CD4-positive, alpha-beta T cell (primary cell): Measurements from ENCODE around the gene NRG4. TPM values are rescaled to one million over a fixed set of nuclear protein-coding genes. Genes with fewer than 3 reads are reported as not detected.
"Not testable (repeated sequence)": the region's sequence is repeated elsewhere in the genome, so short reads cannot be mapped to it uniquely, and the experiment has no call there.

Source experiments
- ATAC-seq: fragments of 200-7000 bp; cut with Tn5 transposase; one replicate; pipeline ENCODE4 v1.10.0; 2022; ENCODE audit warnings: mild to moderate bottlenecking; ENCODE audit not compliant: poor library complexity
- CTCF ChIA-PET: fragments of 350-600 bp; sonication (Branson Sonifier 250); formaldehyde crosslinking; loops from one replicate; lab custom pipeline; 2021; ENCODE audit warnings: antibody characterized with exemption, inconsistent platforms; lab: Charles Lee
- POLR2A ChIA-PET: fragments of 350-600 bp; sonication (Branson Sonifier 250); formaldehyde crosslinking; loops from one replicate; lab custom pipeline; 2021; ENCODE audit warnings: antibody characterized with exemption, inconsistent platforms; lab: Charles Lee
- DNase-seq, 14 experiments: peaks; one replicate each; pipeline ENCODE4 v3.0.0-alpha.2; 2013 to 2020; ENCODE audit warnings: mixed read lengths in 2 of 14
- H3K27ac ChIP-seq, 2 donors: one replicate each; pipeline versions ENCODE4 v1.5.1 to v1.7.0; 2013; ENCODE audit warnings: low read length in 2 of 2, low read depth in 1 of 2, mild to moderate bottlenecking in 1 of 2
- H3K27me3 ChIP-seq, 2 experiments: 1 replicate in 1 of 2; 2 replicates in 1 of 2; pipeline versions ENCODE4 v1.6.1 to v1.7.0; 2013; ENCODE audit warnings: low read length in 2 of 2, control low read depth in 1 of 2, mild to moderate bottlenecking in 1 of 2, moderate library complexity in 1 of 2; ENCODE audit not compliant: insufficient read depth in 2 of 2, control insufficient read depth in 1 of 2
- H3K36me3 ChIP-seq: one replicate; pipeline ENCODE4 v1.6.1; 2013; ENCODE audit warnings: low read length, control low read depth; ENCODE audit not compliant: insufficient read depth
- H3K4me1 ChIP-seq: one replicate; pipeline ENCODE4 v1.6.1; 2013; ENCODE audit warnings: low read length, control low read depth; ENCODE audit not compliant: insufficient read depth
- H3K4me3 ChIP-seq: one replicate; pipeline ENCODE4 v1.5.1; 2013; ENCODE audit warnings: mild to moderate bottlenecking, low read length, moderate library complexity
- H3K9me3 ChIP-seq, 2 experiments: 1 replicate in 1 of 2; 2 replicates in 1 of 2; pipeline versions ENCODE4 v1.6.1 to v1.7.0; 2013; ENCODE audit warnings: low read length in 2 of 2, mild to moderate bottlenecking in 2 of 2, control low read depth in 1 of 2, moderate library complexity in 1 of 2; ENCODE audit not compliant: control insufficient read depth in 1 of 2, insufficient read depth in 1 of 2
- H3K27ac Mint-ChIP-seq: one replicate; pipeline ENCODE4 v1.8.0; 2020; ENCODE audit warnings: mixed read lengths
- H3K27me3 Mint-ChIP-seq: one replicate; pipeline ENCODE4 v1.8.0; 2021; ENCODE audit warnings: mixed read lengths
- H3K36me3 Mint-ChIP-seq: one replicate; pipeline ENCODE4 v1.8.0; 2021; ENCODE audit warnings: low read depth, mixed read lengths
- H3K4me1 Mint-ChIP-seq: one replicate; pipeline ENCODE4 v1.8.0; 2021; ENCODE audit warnings: low read depth, mixed read lengths
- H3K4me3 Mint-ChIP-seq: one replicate; pipeline ENCODE4 v1.8.0; 2020; ENCODE audit warnings: mild to moderate bottlenecking, mixed read lengths
- H3K9me3 Mint-ChIP-seq: one replicate; pipeline ENCODE4 v1.8.0; 2020; ENCODE audit warnings: mixed read lengths
- CTCF ChIP-seq: fragments of 200-600 bp; IDR thresholded peaks from one replicate; pipeline ENCODE4 v1.8.0; 2022; ENCODE audit warnings: antibody characterized with exemption, mild to moderate bottlenecking
- intact Hi-C, 2 experiments: fragments of 100-400 bp; cut with DNase I in 1 of 2; cut with micrococcal nuclease in 1 of 2; formaldehyde crosslinking; loops; one replicate each; pipeline versions ENCODE4 v1.15.1 to v1.9.0; 2023 to 2025; cut with DNase I, micrococcal nuclease
- total RNA-seq, 174 experiments: library from RNA in 2 of 174; stranded (reverse) in 2 of 174; gene quantifications; one replicate each; pipeline ENCODE4 v1.2.3 and lab custom pipeline; 2021 to 2026

NRG4 gene
- total RNA-seq, 2 experiments from 2014 or later, result not detected

GRCh38 chr15:75918135-75918534 is 94.1 kb downstream of the NRG4 start:
- H3K27me3 ChIP-seq, result no peaks in the 10 kb centered on the region
- H3K36me3 Mint-ChIP-seq, result peaks cover 75% of the 10 kb centered on the region
- DNase-seq (no peak), ATAC-seq (no peak)
- peaks cover 28% of the 10 kb centered on the region for H3K36me3 ChIP-seq
- H3K9me3 Mint-ChIP-seq, result no peaks in the 10 kb centered on the region
- H3K27me3 Mint-ChIP-seq, result no peaks in the 10 kb centered on the region
- intact Hi-C loops, result no loop called here
- H3K4me3 ChIP-seq, result no peak overlapping the region
- CTCF ChIA-PET, result no interaction called here
- no peak for TF ChIP-seq CTCF
- no peak overlapping the region for H3K27ac Mint-ChIP-seq
- POLR2A ChIA-PET, result no interaction called here
- H3K4me1 Mint-ChIP-seq, result no peaks in the 10 kb centered on the region
- H3K9me3 ChIP-seq, result no peaks in the 10 kb centered on the region
- no peak overlapping the region for H3K27ac ChIP-seq
- H3K4me1 ChIP-seq, result no peaks in the 10 kb centered on the region
- no peak overlapping the region for H3K4me3 Mint-ChIP-seq

- Mint-ChIP-seq H3K4me1 (peaks cover 11% of the 10 kb centered on the region), H3K4me3 (no peak overlapping the region), H3K27ac (no peak overlapping the region), H3K9me3 (no peaks in the 10 kb centered on the region), H3K27me3 (no peaks in the 10 kb centered on the region), H3K36me3 (peaks cover 76% of the 10 kb centered on the region)
- Histone ChIP-seq H3K27ac (no peak overlapping the region), H3K9me3 (no peaks in the 10 kb centered on the region), H3K4me1 (no peaks in the 10 kb centered on the region), H3K4me3 (no peak overlapping the region), H3K27me3 (no peaks in the 10 kb centered on the region), H3K36me3 (peaks cover 32% of the 10 kb centered on the region)
- POLR2A ChIA-PET, result no interaction called here
- intact Hi-C loops, result no loop called here
- DNase-seq (no peak), ATAC-seq (no peak)
- no peak for TF ChIP-seq CTCF
- CTCF ChIA-PET, result no interaction called here
Measured at GRCh38 chr15:75916978-75917377, 95.2 kb downstream of the NRG4 start.

- peaks cover 26% of the 10 kb centered on the region for H3K36me3 ChIP-seq
- DNase-seq, H3K9me3 Mint-ChIP-seq, H3K4me3 ChIP-seq, intact Hi-C loops, H3K27ac Mint-ChIP-seq, CTCF ChIA-PET, H3K9me3 ChIP-seq, ATAC-seq, H3K4me3 Mint-ChIP-seq, H3K4me1 ChIP-seq, H3K27me3 Mint-ChIP-seq, H3K27me3 ChIP-seq, H3K27ac ChIP-seq, POLR2A ChIA-PET: not testable (repeated sequence)
- peaks cover 53% of the 10 kb centered on the region for H3K4me1 Mint-ChIP-seq
- peaks cover 77% of the 10 kb centered on the region for H3K36me3 Mint-ChIP-seq
Measured at GRCh38 chr15:75910355-75910754, 101.9 kb downstream of the NRG4 start.

- Histone ChIP-seq H3K9me3 (no peaks in the 10 kb centered on the region), H3K4me3 (no peak overlapping the region), H3K36me3 (peaks cover 7% of the 10 kb centered on the region), H3K27me3 (no peaks in the 10 kb centered on the region), H3K4me1 (peaks cover 24% of the 10 kb centered on the region), H3K27ac (no peak overlapping the region)
- intact Hi-C loops, result loop anchor here in 1 of 2 experiments (2.0 kb wide), 1 partner anchor 60 kb away; no protein-coding TSS in a partner anchor
- TF ChIP-seq CTCF, result no peak
- H3K4me1 Mint-ChIP-seq, result peaks cover 56% of the 10 kb centered on the region
- no peak for DNase-seq
- peaks cover 44% of the 10 kb centered on the region for H3K36me3 Mint-ChIP-seq
- peak overlapping the region; percentile 74 for H3K27ac Mint-ChIP-seq
- POLR2A ChIA-PET, result no interaction called here
- no peak for ATAC-seq
- H3K4me3 Mint-ChIP-seq, result peak overlapping the region; percentile 98
- CTCF ChIA-PET, result no interaction called here
- no peaks in the 10 kb centered on the region for H3K9me3 Mint-ChIP-seq
- H3K27me3 Mint-ChIP-seq, result no peaks in the 10 kb centered on the region
Measured at GRCh38 chr15:75905231-75905630, 107.0 kb downstream of the NRG4 start.
